Coronary artery (tissue), 2 donors: ENCODE results near the gene ASCC3.

Experiments
- DNase-seq: peaks from one replicate; pipeline ENCODE4 v3.0.0-alpha.2; 2017; ENCODE audit warnings: low spot score
- H3K27ac ChIP-seq, 2 donors: fragments of 200-600 bp; sonication (generic); one replicate each; pipeline ENCODE4 v1.5.1; 2016 to 2019
- H3K4me3 ChIP-seq: fragments of 200-600 bp; sonication (generic); 2 replicates; pipeline ENCODE4 v1.5.1; 2016; ENCODE audit warnings: mild to moderate bottlenecking, moderate library complexity
- CTCF ChIP-seq: fragments of 200-600 bp; sonication (generic); IDR thresholded peaks from one replicate; pipeline ENCODE4 v1.5.1; 2019; ENCODE audit warnings: antibody characterized with exemption

Gene ASCC3

GRCh38 chr6:100880853-100881706, at the start of gene ASCC3:
TSS of gene ASCC3 (minus strand) at chr6:100881329. CDS start at chr6:100867997, 13,332 bp downstream.
- Histone ChIP-seq H3K27ac (peak within 1 kb of the TSS; percentile 79 to 95), H3K4me3 (peak within 1 kb of the TSS; percentile 81)
- peak; percentile 95 for DNase-seq
- no peak for TF ChIP-seq CTCF

GRCh38 chr6:100925749-100926148, 44.6 kb upstream of the ASCC3 start:
- TF ChIP-seq CTCF = no peak
- DNase-seq = no peak
- no peak overlapping the region for H3K27ac ChIP-seq
- no peak overlapping the region for H3K4me3 ChIP-seq

- Histone ChIP-seq H3K27ac (no peak overlapping the region), H3K4me3 (no peak overlapping the region)
- no peak for TF ChIP-seq CTCF
- no peak for DNase-seq
These were observed 43.6 kb upstream of the ASCC3 start for GRCh38 chr6:100924534-100925227.

GRCh38 chr6:100923481-100924165, 42.5 kb upstream of the ASCC3 start:
- DNase-seq = no peak
- TF ChIP-seq CTCF = no peak
- no peak overlapping the region for H3K27ac ChIP-seq
- no peak overlapping the region for H3K4me3 ChIP-seq

GRCh38 chr6:100920028-100920605, 39.0 kb upstream of the ASCC3 start:
- no peak for DNase-seq
- Histone ChIP-seq H3K27ac (no peak overlapping the region), H3K4me3 (no peak overlapping the region)
- TF ChIP-seq CTCF = no peak

GRCh38 chr6:100918152-100918551, 37.0 kb upstream of the ASCC3 start:
- no peak for TF ChIP-seq CTCF
- Histone ChIP-seq H3K27ac (no peak overlapping the region), H3K4me3 (no peak overlapping the region)
- no peak for DNase-seq
